CMK (cell line): Measurements from ENCODE around the gene ST7.

Experiments
- DNase-seq: peaks from one replicate; pipeline ENCODE4 v3.0.0-alpha.2; 2010; ENCODE audit warnings: low read depth

The ST7 gene

DNA sequence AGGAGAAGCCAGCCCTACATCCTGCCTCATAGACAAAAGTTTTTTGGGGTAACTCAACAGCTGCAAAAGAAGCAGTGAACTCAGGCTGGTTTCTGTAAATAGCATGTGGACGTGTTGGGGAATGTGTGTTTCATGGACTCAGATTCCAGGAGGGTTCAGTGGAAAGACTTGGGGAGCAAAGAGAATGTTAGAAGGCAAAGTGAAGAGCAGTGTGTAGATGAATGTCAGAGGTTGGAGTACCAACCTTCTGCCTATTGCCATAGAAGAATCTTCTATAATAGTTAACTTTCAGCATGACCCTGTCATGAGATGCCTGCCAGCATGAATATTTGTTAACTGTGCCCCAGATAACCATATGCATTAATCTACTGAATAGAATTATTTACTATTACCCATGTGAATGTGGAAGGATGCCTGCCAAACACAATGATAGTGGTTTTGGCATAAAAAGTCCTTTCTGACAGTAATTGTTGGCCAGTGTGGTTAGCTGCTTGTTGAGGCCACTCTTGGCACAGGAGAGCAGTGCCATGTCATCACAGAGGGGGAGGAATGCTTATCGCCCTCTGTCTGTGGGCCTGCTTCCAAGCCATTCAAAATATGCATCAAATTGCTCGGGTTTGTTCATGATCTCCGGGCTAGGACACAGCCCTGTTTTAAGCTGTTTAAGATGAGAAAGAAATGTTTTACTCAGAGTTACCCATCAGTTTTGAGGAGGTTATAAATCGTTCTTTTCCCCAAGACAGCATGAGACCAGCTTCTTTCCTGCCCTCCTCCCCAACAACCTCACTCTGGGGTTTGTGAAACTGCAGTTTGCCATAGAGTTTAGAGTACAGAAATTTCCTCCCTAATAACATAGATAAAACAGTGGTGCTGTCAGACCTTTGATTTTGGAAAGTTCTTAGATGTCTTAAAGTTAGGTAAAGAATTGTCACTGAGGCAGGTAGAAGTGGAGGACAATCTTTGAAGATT lies 204.2 kb downstream of the ST7 start:
- DNase-seq, result no peak

DNA sequence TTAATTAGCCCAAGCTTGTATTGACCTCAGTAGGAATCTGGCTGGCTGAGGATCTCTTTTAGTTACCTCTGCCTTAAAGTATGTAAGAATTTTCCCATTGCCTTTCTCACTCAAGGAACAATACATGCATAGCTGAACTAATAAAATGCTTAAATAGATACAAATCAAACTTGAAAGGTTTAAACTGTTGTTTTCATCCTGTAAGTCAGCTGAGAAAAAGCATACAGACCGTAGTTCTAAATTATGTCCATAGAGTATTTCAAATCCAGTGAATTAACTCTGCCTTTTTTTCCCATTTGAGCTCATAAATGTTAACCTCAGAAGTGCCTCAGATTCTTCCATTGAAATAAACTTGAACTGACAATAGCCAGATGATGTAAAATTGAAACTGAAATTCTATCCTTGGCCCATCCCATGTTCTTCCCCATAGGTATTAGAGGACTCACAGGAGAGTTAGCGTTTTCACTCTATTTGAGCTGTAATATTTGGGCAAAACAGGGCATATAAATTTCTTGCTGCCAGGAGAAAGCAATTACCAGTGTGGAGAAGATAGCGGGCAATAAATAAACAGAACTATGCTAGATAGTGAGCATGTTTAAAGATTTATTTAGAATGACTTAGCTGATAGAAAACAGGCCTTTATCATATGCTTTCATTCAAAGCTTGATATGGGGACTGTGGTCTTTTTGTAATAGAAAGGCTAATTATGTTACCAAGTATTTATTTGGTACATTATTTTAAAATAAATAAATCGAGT lies 205.8 kb downstream of the ST7 start:
- no peak for DNase-seq

DNA sequence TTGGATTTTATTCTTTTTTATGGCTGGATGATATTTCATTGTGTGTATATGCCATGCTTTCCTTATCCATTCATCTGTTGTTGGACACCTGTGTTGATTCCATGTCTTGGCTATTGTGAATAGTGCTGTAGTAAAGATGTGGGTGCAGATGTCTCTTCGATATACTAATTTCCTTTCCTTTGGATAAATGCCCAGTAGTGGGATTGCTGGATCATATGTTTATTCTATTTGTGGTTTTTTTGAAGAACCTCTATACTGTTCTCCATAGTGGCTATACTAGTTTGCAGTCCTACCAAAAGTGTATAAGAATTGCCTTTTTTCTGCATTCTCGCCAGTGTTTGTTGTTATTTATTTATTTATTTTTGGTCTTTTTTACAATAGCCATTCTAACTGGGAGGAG lies 209.8 kb downstream of the ST7 start:
- no peak for DNase-seq

DNA sequence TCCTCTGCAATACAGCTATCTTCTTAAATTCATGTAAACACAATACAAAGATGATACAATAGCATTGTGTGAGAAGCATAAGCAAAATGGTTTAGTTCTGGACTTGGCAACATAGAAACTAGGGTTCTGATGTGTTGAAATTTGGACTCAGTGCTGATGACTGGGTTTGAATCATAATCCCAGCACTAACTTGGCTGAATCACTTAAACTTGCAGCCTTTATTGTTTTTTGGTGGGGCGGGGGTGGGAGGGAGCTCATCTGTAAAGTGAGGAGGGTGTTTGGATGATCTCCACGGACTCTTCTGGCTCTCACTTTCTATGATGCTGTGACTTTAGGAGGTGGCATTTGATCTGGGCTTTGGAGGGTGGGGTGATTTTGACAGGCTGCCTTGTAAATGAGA lies 211.3 kb downstream of the ST7 start:
- DNase-seq, result no peak

DNA sequence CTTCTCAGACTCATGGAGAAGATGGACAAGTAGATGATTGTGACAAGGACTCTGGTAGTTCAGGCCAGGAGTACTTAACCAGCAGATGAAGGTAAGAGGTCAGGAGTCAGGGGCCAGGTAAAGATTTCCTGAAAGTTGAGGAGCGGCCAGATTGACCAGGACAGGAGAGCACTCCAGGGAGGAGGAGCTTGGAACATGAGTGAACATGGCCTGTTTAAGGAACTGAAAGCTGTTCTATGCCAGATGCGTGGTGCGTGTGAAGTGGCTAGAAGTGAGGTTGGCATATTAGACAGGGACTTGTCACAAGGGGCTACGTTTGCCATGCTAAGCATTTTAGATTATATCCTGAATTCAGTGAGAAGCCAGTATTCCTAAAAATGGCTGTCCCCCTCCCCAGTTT lies 212.4 kb downstream of the ST7 start:
- DNase-seq, result no peak

DNA sequence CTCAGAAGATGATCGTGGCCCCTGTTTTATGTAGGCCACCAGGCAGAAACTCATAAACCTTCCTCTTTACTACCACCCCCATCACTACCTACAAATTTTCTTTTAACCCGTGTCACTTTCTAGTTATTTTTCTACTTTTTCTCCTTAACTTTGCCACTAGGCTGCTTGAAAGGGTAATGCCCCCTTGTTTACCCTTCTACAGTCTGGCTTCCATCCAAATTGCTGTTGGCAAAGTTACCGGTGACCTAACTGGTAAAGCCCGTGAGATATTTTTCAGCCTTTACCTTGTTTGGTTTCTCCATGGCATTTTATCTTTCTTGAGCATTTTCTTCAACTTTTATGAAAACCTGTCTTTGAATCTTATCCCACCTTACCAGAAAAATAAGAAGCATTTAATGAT lies 216.6 kb downstream of the ST7 start:
- no peak for DNase-seq

DNA sequence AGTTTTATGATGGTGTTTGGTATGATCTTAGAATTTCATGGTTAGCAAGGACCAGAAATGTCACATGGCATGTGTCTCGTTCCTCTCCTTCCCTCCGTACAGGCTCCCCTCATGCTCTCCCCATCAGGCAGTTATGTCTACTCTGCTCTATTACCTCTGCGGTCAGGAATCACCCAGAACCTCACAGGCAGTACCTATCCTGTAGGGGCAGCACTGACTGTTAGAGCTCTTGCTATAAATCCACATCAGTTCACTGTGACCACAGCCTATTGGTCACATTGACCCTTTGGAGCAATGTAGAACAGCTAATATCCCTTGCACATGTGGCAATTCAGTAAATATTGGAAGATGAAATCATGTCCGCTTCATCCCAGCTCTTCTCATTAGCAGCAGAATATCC lies 217.8 kb downstream of the ST7 start:
- no peak for DNase-seq

DNA sequence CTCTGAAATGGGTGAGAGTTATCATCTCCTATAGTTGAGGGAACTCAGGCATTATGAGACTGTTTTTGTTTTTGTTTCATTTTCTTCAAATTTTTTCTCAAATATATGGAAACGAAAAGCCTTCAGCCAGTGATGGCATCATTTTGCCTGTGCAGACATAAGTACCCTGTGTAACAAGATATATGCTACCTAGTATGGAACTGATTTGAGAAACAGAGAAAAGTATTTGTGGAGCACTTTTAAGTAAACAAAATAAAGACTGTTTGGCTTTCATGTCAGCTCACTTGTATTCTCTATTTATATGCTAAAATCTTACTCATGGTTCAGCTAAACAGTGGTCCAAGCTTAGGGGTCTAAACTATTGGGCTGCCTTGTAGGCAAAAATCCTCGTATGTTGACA lies 219.0 kb downstream of the ST7 start:
- no peak for DNase-seq

DNA sequence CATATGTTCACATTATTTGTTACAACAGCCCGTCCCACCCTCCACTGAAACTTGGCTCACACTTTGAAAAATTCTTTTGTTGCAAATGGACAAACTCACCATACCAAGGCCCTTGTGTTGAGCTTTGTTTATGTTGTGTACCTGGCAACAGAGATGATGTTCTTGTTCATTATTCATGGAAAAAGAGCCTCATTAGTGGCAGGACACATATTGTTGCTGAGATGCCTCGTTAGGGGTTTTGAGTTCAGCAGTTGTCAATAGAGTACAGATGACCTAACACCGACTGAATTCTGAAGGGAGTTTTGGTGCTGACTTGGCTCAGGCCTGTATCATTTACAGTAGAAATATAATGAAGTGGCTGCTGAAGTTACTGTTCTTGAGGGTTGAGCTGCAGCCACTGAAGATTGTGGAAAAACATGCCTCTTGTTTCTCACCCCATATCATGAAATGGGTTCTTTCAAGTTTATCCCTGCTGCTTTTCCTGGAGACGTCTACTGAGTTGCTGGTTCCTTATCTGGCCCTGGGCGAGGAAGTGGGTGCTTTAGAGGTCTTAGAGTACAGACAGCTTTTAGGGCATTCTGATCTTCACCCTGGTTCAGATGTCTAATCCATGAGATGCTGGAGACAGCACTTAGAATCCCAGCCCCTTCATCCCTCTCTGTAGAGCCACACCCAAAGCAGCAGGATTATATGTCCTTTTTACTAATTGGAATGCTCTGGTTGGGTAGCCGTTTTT lies 219.9 kb downstream of the ST7 start:
- no peak for DNase-seq

DNA sequence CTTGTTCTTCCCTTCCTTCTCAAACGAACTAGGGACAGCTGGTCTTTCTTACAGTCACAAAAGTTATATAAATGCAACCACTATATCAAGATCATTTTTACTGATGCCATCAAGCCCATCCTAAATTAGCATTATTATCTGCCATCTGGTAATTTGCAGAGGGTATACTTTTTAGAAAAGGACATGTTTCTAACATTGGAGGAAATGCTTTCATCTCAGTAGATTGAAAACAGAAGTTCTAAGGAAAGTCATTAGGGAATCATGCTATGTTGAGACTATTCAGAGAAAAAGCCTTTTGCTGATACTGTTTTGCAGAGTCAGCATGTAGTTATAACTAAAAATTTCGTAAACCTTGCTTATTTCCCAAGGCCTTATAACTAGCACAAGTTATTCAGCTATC lies 222.9 kb downstream of the ST7 start:
- no peak for DNase-seq

DNA sequence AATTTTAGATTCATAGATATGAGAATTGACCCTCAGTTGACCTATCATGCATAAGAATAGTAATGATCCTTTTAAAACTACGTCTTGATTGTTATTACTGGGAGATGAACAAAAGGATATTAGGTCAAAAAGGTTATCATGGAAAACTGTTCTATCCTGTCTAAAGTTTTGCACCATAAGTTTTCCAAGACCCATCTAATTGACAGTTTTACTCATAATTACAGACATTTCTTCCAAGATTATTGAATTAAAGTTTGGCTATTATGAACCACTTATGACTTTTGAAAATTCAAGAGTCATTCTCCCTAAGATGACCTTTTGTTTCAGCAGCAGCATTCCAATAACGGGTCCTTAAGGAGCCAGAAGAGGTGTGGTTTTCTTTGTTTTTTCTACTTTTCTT lies 225.3 kb downstream of the ST7 start:
- DNase-seq, result no peak

DNA sequence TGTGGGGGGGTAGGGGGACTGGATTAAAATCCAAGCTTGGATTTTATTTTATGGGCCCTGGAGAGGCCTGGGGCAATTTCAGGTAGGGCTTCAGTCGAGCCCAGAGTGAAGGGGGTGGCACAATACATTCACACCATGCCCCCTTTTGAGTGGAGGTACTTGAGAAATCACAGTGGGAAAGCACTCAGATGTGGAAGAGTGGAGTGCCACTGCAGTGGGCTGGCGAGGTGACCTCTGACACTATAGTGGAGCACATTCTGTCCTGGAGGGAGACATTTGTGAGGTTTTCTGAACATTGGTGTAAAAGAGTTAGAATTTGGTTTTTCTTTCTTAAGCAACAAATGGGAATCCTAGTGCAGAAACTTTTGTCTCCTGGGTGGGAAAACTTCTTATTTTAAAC lies 226.4 kb downstream of the ST7 start:
- no peak for DNase-seq

DNA sequence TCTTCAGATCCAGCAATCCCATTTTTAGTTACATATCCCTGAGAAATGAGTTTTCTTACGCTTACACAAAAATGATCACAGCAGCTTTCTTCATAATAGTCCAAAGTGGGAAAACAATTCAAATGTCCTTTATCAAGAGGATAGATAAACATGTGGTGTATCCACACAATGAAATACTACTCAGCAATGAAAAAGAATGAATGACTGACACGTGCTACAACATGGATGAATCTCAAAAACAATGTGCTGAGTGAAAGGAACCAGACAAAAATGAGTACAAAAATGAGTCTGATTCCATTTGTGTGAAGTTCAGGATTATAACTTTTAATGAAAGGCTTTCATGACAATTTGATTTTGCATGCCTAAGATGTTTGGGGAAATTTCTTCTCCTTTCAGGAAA lies 230.4 kb downstream of the ST7 start:
- no peak for DNase-seq

DNA sequence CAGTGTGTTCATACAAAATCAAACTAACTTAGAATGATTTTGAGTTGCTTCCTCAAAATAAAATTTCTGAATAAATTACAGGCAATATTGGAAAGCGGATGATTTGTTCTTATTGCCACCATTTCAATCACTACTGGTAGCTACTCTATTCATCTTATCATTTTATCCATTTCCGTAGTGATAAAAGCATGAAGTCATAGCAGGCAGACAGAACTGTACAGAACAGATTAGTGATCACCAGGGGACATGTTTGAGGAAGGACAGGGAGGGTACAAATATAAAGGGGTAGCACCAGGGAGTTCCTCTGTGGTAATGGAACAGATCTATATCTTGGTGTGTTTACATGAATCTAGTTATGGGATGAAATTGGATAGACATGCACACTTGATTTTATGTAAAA lies 231.1 kb downstream of the ST7 start:
- no peak for DNase-seq

DNA sequence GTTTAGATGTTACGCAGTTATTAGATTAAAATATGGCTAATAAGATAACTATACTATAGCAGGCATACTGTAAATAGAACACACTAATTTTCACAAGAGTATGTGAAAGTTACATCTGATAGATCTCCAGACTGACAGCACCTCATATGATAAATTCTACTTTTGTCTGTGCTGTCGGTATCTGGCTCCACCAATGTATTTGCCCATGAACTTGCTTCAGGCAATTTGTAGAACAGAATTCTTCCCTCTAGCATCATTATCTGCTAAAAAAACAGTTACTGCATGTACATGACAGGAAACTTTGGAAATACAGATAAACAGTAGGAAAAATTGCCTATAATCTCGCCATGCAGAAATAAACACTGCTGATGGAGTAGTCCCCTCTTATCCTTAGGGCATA lies 231.8 kb downstream of the ST7 start:
- no peak for DNase-seq

DNA sequence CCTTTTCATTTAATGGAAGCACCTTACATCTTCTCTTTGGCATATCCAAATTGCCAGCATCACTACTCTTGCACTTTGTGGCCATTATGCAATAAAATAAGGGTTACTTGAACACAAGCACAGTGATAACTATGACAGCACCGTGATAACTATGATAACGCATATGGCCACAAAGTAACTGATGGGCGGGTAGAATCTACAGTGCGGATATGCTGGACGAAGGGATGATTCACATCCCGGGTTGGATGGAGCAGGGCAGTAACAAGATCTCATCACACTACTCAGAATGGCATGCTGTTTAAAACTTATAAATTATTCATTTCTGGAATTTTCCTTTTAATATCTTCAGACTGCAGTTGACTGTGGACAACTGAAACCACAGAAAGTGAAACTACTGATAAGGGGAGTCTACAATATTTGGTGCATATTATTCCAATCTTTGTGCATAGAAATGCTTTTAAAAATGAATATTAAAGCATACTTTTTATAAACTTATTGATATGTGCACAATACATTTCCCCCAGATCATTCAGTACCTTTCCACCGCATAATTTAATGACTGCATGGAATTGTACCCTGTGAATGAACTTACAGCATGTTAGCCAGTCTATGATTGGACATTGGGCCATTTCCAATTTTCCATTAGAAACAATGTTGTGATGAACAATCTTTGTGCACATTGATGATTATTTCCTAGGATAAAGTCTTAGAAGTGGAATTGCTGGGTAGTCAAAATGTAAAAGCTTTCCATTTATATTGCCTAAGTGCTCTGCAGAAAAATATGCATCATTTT lies 233.1 kb downstream of the ST7 start:
- DNase-seq, result no peak

DNA sequence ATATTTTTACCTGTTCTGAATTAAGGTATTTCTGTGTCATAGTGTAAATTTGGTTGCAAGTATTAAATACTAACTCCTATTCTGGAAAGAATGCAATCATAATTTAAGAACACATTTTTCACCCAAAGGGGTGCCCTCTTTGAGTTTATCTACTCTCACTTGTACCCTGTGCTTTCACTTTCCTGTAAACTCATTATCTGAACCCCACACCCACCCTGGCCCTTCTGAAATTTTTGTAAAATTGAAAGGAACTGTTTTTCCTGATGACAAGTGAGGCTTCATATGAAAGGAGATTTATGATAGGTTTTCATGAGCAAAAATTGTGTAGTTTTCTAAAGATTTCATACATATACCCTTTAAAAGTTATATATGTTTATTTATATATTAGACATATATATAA lies 235.1 kb downstream of the ST7 start:
- no peak for DNase-seq

DNA sequence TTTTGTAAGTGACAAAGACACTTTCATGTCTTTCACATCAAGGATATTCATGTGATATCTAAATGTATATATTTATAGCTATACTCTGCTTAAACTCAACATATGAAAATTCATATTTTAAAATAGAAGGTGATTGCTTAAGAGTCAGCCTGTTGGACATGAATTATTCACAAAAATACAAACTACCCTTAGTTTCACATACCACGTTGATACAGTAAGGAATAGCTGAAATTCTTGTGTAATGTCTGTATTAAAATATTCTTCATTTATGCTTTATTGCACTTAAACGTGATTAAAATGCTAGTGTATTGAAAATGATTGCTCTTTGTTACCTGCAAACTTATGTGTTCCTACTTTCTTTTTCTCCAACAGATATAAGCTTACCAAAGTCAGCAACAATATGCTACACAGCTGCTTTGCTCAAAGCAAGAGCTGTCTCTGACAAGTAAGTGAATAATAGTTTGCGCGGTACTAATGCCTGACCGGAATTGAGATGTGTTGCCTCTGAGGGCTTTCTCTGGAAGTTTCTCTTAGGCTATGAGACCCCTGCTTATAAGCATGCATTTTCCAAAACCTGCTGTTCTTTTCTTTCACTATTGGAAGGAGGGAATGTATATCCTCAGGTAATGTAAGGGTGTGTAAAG lies 235.8 kb downstream of the ST7 start:
- no peak for DNase-seq

DNA sequence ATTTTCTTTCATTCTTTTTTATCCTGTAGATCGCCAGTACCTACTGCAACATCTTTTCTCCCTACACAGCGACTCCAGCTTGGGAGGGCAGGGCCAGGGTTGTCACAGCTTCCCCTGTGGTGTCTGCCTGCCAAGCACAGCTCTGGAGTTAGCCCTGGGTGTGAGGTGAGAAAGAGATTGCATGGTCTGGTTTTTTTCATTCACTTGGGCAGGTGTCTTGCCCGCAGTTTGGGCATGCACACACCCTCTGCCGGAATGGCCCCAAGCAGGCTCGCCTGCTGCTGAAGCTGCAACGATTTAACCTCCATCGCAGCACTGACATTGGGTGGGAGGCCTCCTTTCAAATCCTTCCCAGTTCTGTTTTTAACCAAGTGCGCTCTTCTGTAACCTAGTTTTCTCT lies 236.8 kb downstream of the ST7 start:
- DNase-seq, result no peak

DNA sequence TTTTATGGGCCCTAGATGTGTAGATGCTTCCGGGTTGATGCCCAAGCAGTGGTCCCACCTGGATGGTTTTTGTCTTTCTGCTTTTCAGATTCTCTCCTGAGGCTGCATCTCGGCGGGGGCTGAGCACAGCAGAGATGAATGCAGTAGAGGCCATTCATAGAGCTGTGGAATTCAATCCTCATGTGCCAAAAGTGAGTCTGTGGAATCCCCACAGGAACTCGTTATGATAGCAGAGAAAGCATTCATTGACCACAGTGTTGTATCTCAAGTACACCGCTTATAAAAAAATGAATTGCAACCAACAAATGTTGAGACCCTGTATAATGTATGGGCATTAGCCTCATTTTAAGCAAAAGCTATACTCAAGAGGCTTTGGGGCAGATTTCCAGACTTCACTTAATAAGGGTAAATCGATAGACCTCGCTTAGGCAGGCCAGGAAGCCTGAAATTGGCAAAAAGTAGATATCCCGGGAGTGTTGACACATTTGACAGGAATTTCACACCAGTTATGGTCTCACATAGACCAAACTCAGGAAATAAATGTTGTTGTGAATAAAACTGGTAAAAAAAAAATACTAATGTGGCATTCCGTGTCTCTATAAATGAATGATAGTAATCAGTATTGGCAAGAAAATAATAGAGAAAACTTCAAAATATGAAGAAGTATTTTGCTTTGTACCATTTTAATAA lies 237.6 kb downstream of the ST7 start:
- DNase-seq, result no peak

DNA sequence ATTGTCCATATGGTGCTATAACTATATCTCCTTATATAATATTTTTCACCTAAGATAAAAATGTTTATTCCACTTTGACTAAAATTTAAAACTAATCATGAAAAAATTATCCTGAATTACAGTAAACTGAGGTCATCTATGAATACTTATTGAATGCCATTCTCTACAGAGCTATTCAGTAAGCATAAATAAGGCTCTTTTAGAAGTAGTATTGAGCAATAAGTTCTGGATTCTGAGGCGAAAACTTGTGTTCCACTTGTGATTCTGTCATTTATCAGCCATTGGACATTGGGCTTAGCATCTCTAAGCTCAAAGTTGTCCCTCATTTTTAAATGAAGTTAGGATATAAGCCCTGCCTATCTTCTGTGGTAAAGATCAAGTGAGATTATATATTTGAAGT lies 238.8 kb downstream of the ST7 start:
- DNase-seq, result no peak
